Duodenal mucosa (tissue), 2 donors: ENCODE measurements around the gene HPSE2.

Source experiments
- H3K27ac ChIP-seq: one replicate; pipeline ENCODE4 v1.7.0; 2013; ENCODE audit warnings: low read depth, low read length
- H3K27me3 ChIP-seq, 2 donors: one replicate each; pipeline ENCODE4 v1.7.0; 2013; ENCODE audit warnings: low read length in 2 of 2, control low read depth in 1 of 2; ENCODE audit not compliant: insufficient read depth in 2 of 2, control insufficient read depth in 1 of 2
- H3K36me3 ChIP-seq, 2 donors: one replicate each; pipeline ENCODE4 v1.7.0; 2013; ENCODE audit warnings: low read length in 2 of 2, control low read depth in 1 of 2; ENCODE audit not compliant: insufficient read depth in 2 of 2, control insufficient read depth in 1 of 2
- H3K4me1 ChIP-seq, 2 donors: one replicate each; pipeline ENCODE4 v1.7.0; 2013; ENCODE audit warnings: low read length in 2 of 2, control low read depth in 1 of 2; ENCODE audit not compliant: insufficient read depth in 2 of 2, control insufficient read depth in 1 of 2
- H3K4me3 ChIP-seq, 2 donors: one replicate each; pipeline ENCODE4 v1.7.0; 2013; ENCODE audit warnings: low read length in 2 of 2, low read depth in 1 of 2
- H3K9ac ChIP-seq, 2 donors: one replicate each; pipeline ENCODE4 v1.7.0; 2013; ENCODE audit warnings: low read length in 2 of 2, low read depth in 1 of 2
- H3K9me3 ChIP-seq, 2 donors: one replicate each; pipeline ENCODE4 v1.7.0; 2013; ENCODE audit warnings: low read length in 2 of 2, control low read depth in 1 of 2; ENCODE audit not compliant: control insufficient read depth in 1 of 2

The HPSE2 gene

GRCh38 chr10:98456686-98457482 is 778.8 kb downstream of the HPSE2 start:
- Histone ChIP-seq H3K36me3 (no peaks in the 10 kb centered on the region), H3K4me1 (peaks cover 7 to 12% of the 10 kb centered on the region in 2 donors), H3K9ac (no peak overlapping the region), H3K9me3 (no peaks in the 10 kb centered on the region), H3K27ac (no peak overlapping the region), H3K27me3 (peaks cover 0 to 4% of the 10 kb centered on the region in 2 donors), H3K4me3 (no peak overlapping the region)

DNA sequence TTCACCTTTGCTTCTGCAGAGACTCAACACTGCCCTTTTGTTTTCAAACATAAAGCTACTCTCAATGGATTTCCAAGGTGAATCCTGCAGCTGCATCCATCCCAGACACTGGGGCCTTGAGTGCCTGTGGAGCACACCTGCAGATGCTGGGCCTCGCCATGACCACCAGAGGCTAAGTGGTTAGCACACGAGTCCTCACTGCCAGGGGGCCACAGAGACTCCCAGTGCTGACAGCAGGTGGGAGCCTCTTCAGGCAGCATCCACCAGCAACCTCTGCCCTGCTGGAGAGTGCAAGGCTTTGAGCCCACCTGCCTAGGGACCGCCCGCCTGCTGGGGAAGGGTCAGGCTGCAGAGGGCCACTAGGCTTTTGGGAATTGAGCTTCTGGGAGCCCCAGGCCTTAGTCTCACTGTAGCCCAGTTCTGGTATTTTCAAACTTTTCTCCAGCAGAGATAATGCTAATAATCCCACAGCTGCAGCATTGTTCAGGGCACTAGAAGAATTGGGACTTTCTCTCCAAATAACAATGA is 779.5 kb downstream of the HPSE2 start:
- Histone ChIP-seq H3K9me3 (no peaks in the 10 kb centered on the region), H3K4me1 (peaks cover 7 to 9% of the 10 kb centered on the region in 2 donors), H3K27me3 (peaks cover 0 to 4% of the 10 kb centered on the region in 2 donors), H3K27ac (no peak overlapping the region), H3K4me3 (no peak overlapping the region), H3K9ac (no peak overlapping the region), H3K36me3 (no peaks in the 10 kb centered on the region)

- no peaks in the 10 kb centered on the region for H3K4me1 ChIP-seq
- H3K27ac ChIP-seq: no peak overlapping the region
- H3K27me3 ChIP-seq: peaks cover 0 to 4% of the 10 kb centered on the region in 2 donors
- no peaks in the 10 kb centered on the region for H3K36me3 ChIP-seq
- H3K9ac ChIP-seq: no peak overlapping the region
- H3K9me3 ChIP-seq: no peaks in the 10 kb centered on the region
- H3K4me3 ChIP-seq: no peak overlapping the region
Observed at GRCh38 chr10:98453729-98454128, 781.9 kb downstream of the HPSE2 start.

GRCh38 chr10:98450618-98451017 is 785.0 kb downstream of the HPSE2 start:
- H3K36me3 ChIP-seq: no peaks in the 10 kb centered on the region
- peaks cover 8 to 9% of the 10 kb centered on the region in 2 donors for H3K4me1 ChIP-seq
- H3K4me3 ChIP-seq: no peak overlapping the region
- H3K9ac ChIP-seq: no peak overlapping the region
- no peak overlapping the region for H3K27ac ChIP-seq
- H3K9me3 ChIP-seq: no peaks in the 10 kb centered on the region
- H3K27me3 ChIP-seq: no peaks in the 10 kb centered on the region

DNA sequence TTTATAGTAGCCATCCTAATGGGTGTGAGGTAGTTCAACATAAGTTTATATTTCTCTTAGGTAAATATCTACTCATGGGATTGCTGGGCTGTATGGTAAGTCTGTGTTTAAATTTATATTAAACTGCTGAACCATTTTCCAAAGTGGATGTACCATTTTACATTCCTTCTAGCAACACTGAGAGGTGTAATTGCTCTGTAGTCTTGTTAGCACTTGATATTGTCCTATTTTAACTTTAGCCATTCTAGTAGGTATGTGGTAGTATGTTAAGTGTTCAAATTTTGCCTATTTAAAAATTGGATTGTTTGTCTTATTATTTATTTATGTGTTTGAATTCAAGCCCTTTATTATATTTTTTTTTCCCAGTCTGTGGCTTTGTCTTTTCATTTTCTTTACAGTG is 786.4 kb downstream of the HPSE2 start:
- Histone ChIP-seq H3K4me1 (peaks cover 18 to 22% of the 10 kb centered on the region in 2 donors), H3K36me3 (peaks cover 11% of the 10 kb centered on the region in 2 donors), H3K27ac (no peak overlapping the region), H3K9ac (no peak overlapping the region), H3K9me3 (no peaks in the 10 kb centered on the region), H3K4me3 (no peak overlapping the region), H3K27me3 (no peaks in the 10 kb centered on the region)

DNA sequence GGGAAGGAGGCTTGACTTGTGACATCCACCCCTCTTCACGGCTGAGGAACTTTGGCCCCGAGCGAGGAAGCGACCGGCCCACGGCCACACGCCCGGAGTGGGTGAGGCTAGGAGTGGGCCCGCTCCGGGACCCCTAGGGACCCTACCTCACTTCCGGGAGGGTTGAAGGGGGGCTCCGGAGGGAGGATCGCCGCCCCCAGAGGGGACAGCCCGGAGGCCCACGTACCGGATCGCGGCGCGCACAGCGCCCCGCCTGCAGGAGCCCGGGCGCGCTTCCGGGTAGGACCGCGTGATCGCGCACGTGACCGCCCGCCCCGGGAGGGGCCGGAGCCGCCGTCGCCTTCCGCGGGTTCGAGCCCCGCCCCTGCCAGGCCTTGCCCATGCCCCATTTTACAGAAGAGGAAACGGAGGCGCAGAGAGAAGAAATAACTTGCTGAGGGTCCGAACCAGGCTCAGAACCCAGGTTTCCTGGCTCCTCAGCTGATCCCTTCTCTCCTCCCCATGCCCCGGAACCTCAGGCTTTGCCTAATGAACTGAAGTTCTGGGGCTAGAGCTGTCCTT is 788.9 kb downstream of the HPSE2 start, which contains the start of gene HPS1:
Gene HPS1 (minus strand): TSS at position 275 of the 561 bp plus-strand sequence. CDS start 3,695 bp downstream, outside the sequence.
- Histone ChIP-seq H3K4me1 (peaks cover 18 to 25% of the 10 kb centered on the region in 2 donors), H3K27ac (peak within 1 kb of the TSS; percentile 71), H3K27me3 (no peaks in the 10 kb centered on the region), H3K36me3 (peaks cover 18 to 32% of the 10 kb centered on the region in 2 donors), H3K9me3 (no peaks in the 10 kb centered on the region), H3K4me3 (peak within 1 kb of the TSS; percentile 88 to 90), H3K9ac (peak within 1 kb of the TSS; percentile 80 to 82)

DNA sequence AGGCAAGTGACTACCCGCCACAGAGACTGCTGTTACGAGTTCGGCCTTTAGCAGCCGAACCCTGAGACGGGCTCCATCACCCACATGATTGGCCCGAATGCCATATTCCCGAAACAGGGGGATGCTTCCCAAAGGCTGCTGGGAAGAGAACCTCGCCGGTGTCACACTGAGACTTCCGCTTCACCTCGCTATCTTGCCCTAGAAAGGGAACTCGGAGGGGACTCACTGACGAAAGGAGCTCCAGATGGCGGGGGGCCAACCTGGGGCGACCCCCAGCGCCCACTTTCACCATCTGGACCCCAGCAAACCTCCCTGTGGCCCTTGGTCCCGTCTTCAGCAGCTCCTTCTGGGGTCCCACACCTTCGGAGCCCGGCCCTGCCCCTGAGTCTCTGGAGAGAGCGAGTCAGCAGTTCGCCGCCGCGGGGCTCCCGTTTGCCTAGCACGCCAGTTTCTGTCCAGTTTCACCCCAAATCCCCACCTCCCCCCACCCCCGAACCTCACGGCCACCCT is 789.4 kb downstream of the HPSE2 start:
- H3K27ac ChIP-seq: peak overlapping the region; percentile 71
- no peaks in the 10 kb centered on the region for H3K27me3 ChIP-seq
- H3K9ac ChIP-seq: peak overlapping the region; percentile 80 to 82
- peak overlapping the region; percentile 88 to 90 for H3K4me3 ChIP-seq
- peaks cover 18 to 25% of the 10 kb centered on the region in 2 donors for H3K4me1 ChIP-seq
- peaks cover 18 to 33% of the 10 kb centered on the region in 2 donors for H3K36me3 ChIP-seq
- H3K9me3 ChIP-seq: no peaks in the 10 kb centered on the region

- Histone ChIP-seq H3K9ac (peak overlapping the region in 1 of 2 donors; percentile 82), H3K36me3 (peaks cover 18 to 37% of the 10 kb centered on the region in 2 donors), H3K27ac (no peak overlapping the region), H3K9me3 (no peaks in the 10 kb centered on the region), H3K27me3 (no peaks in the 10 kb centered on the region), H3K4me3 (peak overlapping the region; percentile 88 to 90), H3K4me1 (peaks cover 18 to 25% of the 10 kb centered on the region in 2 donors)
Observed at GRCh38 chr10:98445200-98445812, 790.3 kb downstream of the HPSE2 start.

GRCh38 chr10:98444314-98445006 is 791.2 kb downstream of the HPSE2 start:
- Histone ChIP-seq H3K36me3 (peaks cover 18 to 40% of the 10 kb centered on the region in 2 donors), H3K9me3 (no peaks in the 10 kb centered on the region), H3K4me3 (no peak overlapping the region), H3K9ac (no peak overlapping the region), H3K4me1 (peaks cover 18 to 25% of the 10 kb centered on the region in 2 donors), H3K27me3 (no peaks in the 10 kb centered on the region), H3K27ac (no peak overlapping the region)
